ENCODE data around the gene GLP1R.

GRCh38 chr6:39118921-39119320 lies 70.3 kb downstream of the GLP1R start:
- TF ChIP-seq CTCF (conservative IDR thresholded peaks at IDR 0.05; ENCODE audit: low read length) = no peak
- no peak for TF ChIP-seq EZH2phosphoT487 (IDR thresholded peaks at IDR 0.05; ENCODE audit: borderline replicate concordance)

Data from Loucy (cell line).